NCI-H1105 treated with DMSO at 0.1 percent for 48 hours (cell line): ENCODE data around the gene CYP4F22.
"Not testable (repeated sequence)": the region's sequence is repeated elsewhere in the genome, so short reads cannot be mapped to it uniquely, and the experiment has no call there.

Experiments
- DNase-seq: peaks from one replicate; lab custom pipeline; 2025; lab: John Stamatoyannopoulos, UW

The CYP4F22 gene

DNA sequence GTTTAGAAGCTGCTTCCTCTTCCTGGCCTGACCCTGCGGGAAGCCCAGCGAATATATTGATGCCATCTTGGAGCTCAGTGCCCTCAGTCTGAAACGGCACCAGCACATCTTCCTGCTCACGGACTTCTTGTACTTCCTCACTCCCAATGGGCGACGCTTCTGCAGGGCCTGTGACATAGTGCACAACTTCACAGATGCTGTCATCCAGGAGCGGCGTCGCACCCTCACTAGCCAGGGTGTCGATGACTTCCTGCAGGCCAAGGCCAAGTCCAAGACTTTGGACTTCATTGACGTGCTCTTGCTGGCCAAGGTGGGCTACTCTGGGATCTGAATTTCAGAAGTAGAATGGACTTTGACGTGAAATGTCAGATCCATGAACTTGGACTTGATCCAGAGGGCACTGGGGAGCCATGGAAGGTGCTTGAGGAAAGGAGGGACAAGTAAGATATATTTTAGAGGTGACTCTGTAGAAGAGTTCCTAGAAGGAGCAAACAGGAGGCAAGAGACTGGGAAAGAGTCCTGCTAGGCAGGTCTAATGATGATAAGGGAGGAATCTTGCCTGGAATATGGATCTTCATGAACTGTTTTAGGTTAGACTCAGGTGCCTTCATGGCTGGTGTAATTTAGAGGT lies 68.3 kb downstream of the CYP4F22 start:
- no peak for DNase-seq

GRCh38 chr19:15577184-15577771 lies 69.0 kb downstream of the CYP4F22 start:
- DNase-seq, result no peak

DNA sequence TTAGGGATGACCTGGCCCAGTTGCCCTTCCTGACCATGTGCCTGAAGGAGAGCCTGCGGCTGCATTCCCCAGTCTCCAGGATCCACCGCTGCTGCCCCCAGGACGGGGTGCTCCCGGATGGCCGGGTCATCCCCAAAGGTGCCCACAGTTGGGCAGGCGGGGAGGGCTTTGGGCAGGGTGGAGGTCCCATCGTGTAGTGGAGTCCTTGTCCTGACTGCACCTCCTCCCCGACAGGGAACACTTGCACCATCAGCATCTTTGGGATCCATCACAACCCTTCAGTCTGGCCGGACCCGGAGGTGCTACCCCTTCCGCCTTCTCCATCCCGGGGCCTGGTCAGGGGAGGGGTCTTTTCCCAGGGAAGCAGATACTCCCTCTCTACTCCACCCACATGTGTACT lies 75.0 kb downstream of the CYP4F22 start:
- DNase-seq, result no peak

DNA sequence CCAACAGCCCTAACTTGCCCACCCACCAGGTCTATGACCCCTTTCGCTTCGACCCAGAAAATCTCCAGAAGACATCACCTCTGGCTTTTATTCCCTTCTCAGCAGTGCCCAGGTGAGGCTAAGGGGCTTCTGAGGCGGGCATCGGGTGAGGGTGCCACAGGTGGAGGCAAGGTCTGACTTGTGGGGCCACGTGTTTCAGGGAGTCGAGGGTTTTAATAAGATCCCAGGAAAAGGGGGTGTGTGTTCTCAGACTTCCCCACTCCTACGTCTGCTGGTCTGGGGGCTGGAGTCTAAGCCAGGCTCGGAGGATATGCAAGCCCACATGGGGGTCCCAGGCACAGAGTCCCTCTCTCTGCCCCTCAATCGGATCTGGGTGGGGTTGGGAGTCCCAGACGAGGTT lies 75.8 kb downstream of the CYP4F22 start:
- no peak for DNase-seq

DNA sequence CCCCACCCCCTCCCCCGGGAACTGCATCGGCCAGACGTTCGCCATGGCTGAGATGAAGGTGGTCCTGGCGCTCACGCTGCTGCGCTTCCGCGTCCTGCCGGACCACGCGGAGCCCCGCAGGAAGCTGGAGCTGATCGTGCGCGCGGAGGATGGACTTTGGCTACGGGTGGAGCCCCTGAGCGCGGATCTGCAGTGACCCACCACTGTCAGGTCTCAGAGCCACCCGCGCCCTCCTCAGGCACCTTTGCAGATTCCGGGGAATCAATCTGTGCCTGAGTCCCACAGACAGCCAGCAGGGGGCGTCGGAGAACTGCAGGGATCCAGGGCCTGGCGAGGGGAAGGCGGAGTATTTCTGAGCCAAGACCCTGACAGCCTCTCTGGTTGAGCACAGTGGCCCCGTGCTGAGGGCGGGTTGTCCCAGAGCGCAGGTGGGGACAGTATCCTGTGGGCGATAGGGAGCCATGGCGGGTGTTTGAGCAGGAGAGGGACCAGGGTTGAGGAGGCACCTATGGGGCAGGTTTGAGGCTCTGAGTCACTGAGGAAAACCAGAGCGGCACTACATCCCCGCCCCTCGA lies 76.3 kb downstream of the CYP4F22 start:
- DNase-seq, result peak; percentile 0

- DNase-seq, result no peak
Observed at GRCh38 chr19:15587663-15588062, 79.3 kb downstream of the CYP4F22 start.

DNA sequence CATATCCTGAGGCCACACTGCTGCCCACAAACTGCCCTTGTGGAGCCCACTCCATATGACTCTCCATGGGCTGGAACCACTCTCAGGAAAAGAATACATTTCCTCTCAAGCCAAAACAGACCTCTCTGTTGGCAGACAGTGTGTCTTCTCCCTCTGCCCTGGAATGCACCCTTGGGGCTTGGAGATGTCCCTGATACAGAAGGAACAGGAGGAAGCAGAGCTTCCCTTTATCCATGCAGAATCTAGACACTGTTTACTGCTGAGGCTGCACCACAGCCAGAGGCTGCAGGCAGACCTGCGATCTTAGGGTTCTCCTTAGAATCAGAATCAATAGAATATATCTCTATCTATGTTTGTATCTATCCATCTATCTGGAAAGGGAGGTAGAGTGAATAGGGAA lies 79.9 kb downstream of the CYP4F22 start:
- no peak for DNase-seq

GRCh38 chr19:15589760-15590451 lies 81.6 kb downstream of the CYP4F22 start:
- DNase-seq, result no peak

GRCh38 chr19:15591796-15592195 lies 83.5 kb downstream of the CYP4F22 start:
- no peak for DNase-seq

DNA sequence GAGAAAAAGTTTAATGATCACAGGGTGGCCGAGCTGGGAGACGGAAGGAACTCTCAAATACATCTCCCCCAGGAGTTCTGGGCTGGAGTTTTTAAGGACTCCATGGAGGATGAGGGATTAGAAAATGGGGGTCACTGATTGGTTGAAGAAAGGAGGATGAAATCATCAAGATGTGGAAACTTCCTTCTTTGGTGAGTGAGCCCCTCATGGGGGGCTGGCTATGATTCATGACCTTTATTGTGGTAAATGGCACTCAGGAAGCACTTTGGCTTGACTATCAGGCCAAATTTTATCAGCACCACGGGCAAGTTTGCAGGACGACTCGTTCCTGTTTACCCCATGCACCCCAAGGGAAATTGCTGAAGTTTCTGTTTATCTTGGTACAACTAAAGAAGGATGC lies 84.2 kb downstream of the CYP4F22 start:
- not testable (repeated sequence) for DNase-seq

- DNase-seq, result not testable (repeated sequence)
Observed at GRCh38 chr19:15593766-15594165, 85.4 kb downstream of the CYP4F22 start.

DNA sequence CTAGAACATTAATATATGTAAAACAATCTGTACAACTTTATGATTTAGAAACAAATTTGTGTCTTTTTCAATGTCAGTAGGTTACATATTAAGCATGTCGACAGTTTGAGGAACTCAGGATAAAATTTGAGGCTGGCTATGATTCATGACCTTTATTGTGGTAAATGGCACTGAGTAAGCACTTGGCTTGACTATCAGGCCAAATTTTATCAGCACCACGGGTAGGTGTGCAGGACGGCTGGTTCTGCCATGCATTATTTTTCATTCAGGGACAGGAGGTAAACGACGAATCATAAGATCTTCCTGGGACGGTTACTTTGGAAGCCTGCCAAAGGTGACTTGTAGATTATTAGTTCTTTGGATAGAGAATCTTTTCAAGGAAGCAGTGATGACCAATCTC lies 86.7 kb downstream of the CYP4F22 start:
- no peak for DNase-seq
